Measurements from ENCODE around the gene PROM1.

PROM1 gene

GRCh38 chr4:15942283-15942682 is 141.5 kb downstream of the PROM1 start:
- DNase-seq (ENCODE audit: low spot score) = no peak

GRCh38 chr4:15938640-15939039 is 145.2 kb downstream of the PROM1 start, which contains the start of gene FGFBP1:
FGFBP1 (minus strand) TSS chr4:15938740; CDS start chr4:15936632, 2,108 bp downstream.
- DNase-seq (ENCODE audit: low spot score) = no peak

- no peak for DNase-seq (ENCODE audit: low spot score)
These were observed 145.6 kb downstream of the PROM1 start for GRCh38 chr4:15938182-15938581.

- no peak for DNase-seq (ENCODE audit: low spot score)
These were observed 147.3 kb downstream of the PROM1 start for GRCh38 chr4:15936495-15936894.

- DNase-seq (ENCODE audit: low spot score) = no peak
These were observed 148.1 kb downstream of the PROM1 start for GRCh38 chr4:15935504-15936402.

- DNase-seq (ENCODE audit: low spot score) = no peak
These were observed 149.6 kb downstream of the PROM1 start for GRCh38 chr4:15934259-15934658.

- DNase-seq (ENCODE audit: low spot score) = no peak
These were observed 152.2 kb downstream of the PROM1 start for GRCh38 chr4:15931451-15932210.

GRCh38 chr4:15930314-15930713 is 153.5 kb downstream of the PROM1 start:
- no peak for DNase-seq (ENCODE audit: low spot score)

- no peak for DNase-seq (ENCODE audit: low spot score)
These were observed 154.3 kb downstream of the PROM1 start for GRCh38 chr4:15929540-15929939.

- no peak for DNase-seq (ENCODE audit: low spot score)
These were observed 154.9 kb downstream of the PROM1 start for GRCh38 chr4:15928883-15929282.

- no peak for DNase-seq (ENCODE audit: low spot score)
These were observed 157.3 kb downstream of the PROM1 start for GRCh38 chr4:15926486-15926885.

GRCh38 chr4:15925830-15926229 is 158.0 kb downstream of the PROM1 start:
- no peak for DNase-seq (ENCODE audit: low spot score)

GRCh38 chr4:15921592-15921932 is 162.3 kb downstream of the PROM1 start:
- DNase-seq (ENCODE audit: low spot score) = no peak

GRCh38 chr4:15920723-15921591 is 162.9 kb downstream of the PROM1 start:
- DNase-seq (ENCODE audit: low spot score) = no peak

- no peak for DNase-seq (ENCODE audit: low spot score)
These were observed 165.2 kb downstream of the PROM1 start for GRCh38 chr4:15918484-15919129.
